ENCODE results near the gene NAV2.

- TF ChIP-seq, protein P1, sequence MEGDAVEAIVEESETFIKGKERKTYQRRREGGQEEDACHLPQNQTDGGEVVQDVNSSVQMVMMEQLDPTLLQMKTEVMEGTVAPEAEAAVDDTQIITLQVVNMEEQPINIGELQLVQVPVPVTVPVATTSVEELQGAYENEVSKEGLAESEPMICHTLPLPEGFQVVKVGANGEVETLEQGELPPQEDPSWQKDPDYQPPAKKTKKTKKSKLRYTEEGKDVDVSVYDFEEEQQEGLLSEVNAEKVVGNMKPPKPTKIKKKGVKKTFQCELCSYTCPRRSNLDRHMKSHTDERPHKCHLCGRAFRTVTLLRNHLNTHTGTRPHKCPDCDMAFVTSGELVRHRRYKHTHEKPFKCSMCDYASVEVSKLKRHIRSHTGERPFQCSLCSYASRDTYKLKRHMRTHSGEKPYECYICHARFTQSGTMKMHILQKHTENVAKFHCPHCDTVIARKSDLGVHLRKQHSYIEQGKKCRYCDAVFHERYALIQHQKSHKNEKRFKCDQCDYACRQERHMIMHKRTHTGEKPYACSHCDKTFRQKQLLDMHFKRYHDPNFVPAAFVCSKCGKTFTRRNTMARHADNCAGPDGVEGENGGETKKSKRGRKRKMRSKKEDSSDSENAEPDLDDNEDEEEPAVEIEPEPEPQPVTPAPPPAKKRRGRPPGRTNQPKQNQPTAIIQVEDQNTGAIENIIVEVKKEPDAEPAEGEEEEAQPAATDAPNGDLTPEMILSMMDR (IDR thresholded peaks at IDR 0.05), result no peak
- no peak for TF ChIP-seq EZH2phosphoT487 (IDR thresholded peaks at IDR 0.05)
Measured at GRCh38 chr11:20113149-20113438, 400.5 kb downstream of the NAV2 start.

Measured in neural progenitor cell (in vitro differentiated cells).